ENCODE results near the gene WDR72.
"Not testable (repeated sequence)": the region's sequence is repeated elsewhere in the genome, so short reads cannot be mapped to it uniquely, and the experiment has no call there.

WDR72 gene

GRCh38 chr15:53555226-53555625, 204.2 kb downstream of the WDR72 start:
- no peak overlapping the region for H3K4me3 ChIP-seq (ENCODE audit: low read depth, low read length)

GRCh38 chr15:53549697-53550305, 209.7 kb downstream of the WDR72 start:
- TF ChIP-seq CTCF (IDR thresholded peaks at IDR 0.05; ENCODE audit: low read depth, low read length), result no peak
- H3K4me3 ChIP-seq (ENCODE audit: low read depth, low read length), result no peak overlapping the region

More at GRCh38 chr15:53555226-53555625, 204.2 kb downstream of the WDR72 start:
- no peak for TF ChIP-seq CTCF (IDR thresholded peaks at IDR 0.05; ENCODE audit: low read depth, low read length)

- no peak overlapping the region for H3K4me3 ChIP-seq (ENCODE audit: low read depth, low read length)
- TF ChIP-seq CTCF (IDR thresholded peaks at IDR 0.05; ENCODE audit: low read depth, low read length), result no peak
Measured at GRCh38 chr15:53548236-53548635, 211.2 kb downstream of the WDR72 start.

- H3K4me3 ChIP-seq (ENCODE audit: low read depth, low read length), result not testable (repeated sequence)
Measured at GRCh38 chr15:53540626-53541300, 218.7 kb downstream of the WDR72 start.

GRCh38 chr15:53539878-53540277, 219.6 kb downstream of the WDR72 start:
- no peak for TF ChIP-seq CTCF (IDR thresholded peaks at IDR 0.05; ENCODE audit: low read depth, low read length)
- no peak overlapping the region for H3K4me3 ChIP-seq (ENCODE audit: low read depth, low read length)

- no peak overlapping the region for H3K4me3 ChIP-seq (ENCODE audit: low read depth, low read length)
- no peak for TF ChIP-seq CTCF (IDR thresholded peaks at IDR 0.05; ENCODE audit: low read depth, low read length)
Measured at GRCh38 chr15:53536479-53537120, 222.9 kb downstream of the WDR72 start.

GRCh38 chr15:53535886-53536285, 223.6 kb downstream of the WDR72 start:
- no peak overlapping the region for H3K4me3 ChIP-seq (ENCODE audit: low read depth, low read length)
- TF ChIP-seq CTCF (IDR thresholded peaks at IDR 0.05; ENCODE audit: low read depth, low read length), result no peak

Measured in WI38 (cell line).